GM19324 (cell line): ENCODE results near the gene ANKS1B.

ENCODE experiments used
- ATAC-seq: cut with Tn5 transposase; IDR thresholded peaks from one replicate; pipeline ENCODE4 v1.9.1; 2021; ENCODE audit warnings: mild to moderate bottlenecking, moderate library complexity; ENCODE audit not compliant: unreplicated experiment, low FRiP score

ANKS1B gene

DNA sequence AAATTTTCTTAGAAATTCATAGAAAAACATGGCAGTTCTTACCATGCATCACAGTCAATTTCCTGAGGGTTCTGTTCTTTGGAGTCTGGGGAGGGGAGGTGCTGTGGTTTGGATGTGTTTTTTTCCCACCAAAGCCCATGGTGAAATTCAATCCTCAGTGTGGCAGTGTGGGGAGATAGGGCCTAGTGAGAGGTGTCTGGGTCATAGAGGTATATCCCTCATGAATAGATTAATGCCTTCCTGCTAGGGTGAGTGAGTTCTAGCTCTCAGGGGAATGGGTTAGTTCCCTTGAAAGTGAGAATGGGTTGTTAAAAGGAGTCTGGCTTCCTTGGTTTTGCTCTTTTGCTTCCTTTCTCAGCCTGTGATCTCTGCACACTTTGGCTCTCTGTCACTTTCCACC is 1061.9 kb downstream of the ANKS1B start:
- no peak for ATAC-seq

GRCh38 chr12:98918176-98918863 is 1066.4 kb downstream of the ANKS1B start:
- no peak for ATAC-seq

DNA sequence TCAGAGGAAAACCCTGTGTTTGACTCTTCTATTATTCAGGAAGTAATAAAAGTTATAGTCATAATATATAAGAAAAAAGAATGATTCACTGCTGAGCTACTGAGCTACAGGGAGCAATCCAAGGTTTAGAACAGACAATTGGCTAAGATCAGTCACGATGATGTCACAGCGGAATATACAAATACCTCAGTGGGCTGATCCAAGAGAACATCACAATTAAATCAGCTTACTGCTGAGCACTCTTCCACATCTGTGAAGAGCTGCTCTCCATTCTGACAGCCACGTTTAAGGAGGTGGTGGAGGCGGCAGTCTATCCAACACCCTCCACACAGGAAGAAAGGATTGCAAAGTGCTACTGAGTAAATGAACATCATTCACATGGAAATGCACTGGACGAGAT is 1068.6 kb downstream of the ANKS1B start:
- ATAC-seq: no peak

DNA sequence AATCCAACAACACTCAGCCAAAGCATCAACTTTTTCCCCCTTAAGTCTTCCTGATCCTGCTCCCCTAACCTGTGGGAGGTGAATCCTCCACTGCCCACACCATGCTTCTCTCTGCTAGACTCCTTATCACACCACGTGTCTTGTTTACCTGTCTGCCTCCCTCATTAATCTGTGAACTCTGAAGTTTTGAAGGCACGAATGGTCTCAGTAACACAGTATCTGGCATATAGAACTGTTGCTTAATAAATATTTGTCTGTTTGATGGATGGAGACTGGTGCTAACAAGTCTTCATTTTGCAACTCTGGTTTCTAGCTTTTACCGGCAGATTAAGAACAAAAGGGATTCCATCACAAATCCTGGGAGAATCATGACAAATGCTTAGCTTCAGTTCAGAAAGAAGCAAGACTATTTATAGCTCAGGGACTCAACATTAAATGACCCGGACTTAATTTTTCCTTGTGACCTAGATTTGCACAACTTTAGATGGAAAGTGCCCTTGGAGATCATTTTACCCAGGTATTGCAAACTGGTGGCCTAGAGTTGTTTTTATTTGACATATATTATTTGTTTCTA is 1072.2 kb downstream of the ANKS1B start:
- no peak for ATAC-seq

GRCh38 chr12:98911396-98911795 is 1073.3 kb downstream of the ANKS1B start:
- no peak for ATAC-seq

DNA sequence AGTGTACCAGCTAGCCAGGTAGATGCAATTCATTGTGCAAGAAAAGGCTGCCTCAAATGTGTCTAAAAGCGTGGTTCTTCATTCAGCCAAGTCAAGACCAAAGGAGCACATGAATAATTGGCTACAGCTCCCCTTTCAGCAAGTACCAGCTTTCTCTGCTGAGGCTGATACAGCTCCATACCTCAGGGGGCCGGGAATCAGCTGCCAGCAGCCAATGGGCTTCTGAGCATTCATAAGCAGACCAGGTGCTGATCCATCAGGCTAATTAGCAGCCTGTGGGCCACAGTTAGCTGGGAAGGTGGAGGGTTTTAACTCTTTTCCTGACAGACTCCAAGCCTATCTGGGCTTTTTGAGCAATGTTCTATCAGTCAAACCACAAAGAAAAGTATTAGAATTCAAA is 1075.0 kb downstream of the ANKS1B start:
- ATAC-seq: no peak

DNA sequence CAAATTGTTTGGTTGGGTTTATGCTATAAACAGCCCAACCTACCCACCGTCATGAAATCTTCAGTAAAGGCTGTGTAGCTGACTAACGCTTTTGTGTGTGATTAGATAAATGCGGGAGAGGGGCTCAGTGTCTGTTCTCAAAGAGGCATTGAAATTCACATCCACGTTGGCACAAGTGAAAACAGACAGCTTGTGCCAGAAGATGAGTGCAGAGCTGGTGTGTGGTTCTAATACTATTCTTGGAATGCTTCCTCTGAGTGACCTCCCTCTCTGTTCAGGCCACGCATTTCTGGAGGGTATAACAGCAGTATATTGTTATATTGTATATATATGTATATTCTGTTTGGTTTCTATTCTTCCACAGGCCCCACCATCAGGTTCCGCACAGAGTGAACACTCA is 1075.9 kb downstream of the ANKS1B start:
- no peak for ATAC-seq

- ATAC-seq: no peak
Observed at GRCh38 chr12:98903875-98904274, 1080.9 kb downstream of the ANKS1B start.

DNA sequence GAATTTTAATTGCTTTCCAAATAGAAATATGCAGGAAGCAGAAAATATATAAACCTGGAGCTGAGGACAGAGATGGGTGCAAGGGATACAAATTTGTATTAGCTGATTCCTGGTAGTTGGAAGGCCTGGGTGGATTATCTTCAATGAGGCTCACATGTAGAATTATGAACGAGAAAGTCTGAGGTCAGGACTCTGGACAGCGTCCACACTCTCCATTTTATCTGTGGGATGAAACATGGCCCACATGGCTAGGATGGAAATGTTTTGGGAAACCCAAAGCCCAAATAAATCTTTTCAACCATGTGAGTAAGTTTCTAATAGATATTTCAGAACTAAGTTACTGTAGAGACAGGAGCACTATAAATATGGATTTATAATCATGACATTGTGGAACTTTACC is 1083.5 kb downstream of the ANKS1B start:
- ATAC-seq: no peak

- ATAC-seq: no peak
Observed at GRCh38 chr12:98896938-98897337, 1087.8 kb downstream of the ANKS1B start.

GRCh38 chr12:98895086-98895651 is 1089.6 kb downstream of the ANKS1B start:
- ATAC-seq: no peak

DNA sequence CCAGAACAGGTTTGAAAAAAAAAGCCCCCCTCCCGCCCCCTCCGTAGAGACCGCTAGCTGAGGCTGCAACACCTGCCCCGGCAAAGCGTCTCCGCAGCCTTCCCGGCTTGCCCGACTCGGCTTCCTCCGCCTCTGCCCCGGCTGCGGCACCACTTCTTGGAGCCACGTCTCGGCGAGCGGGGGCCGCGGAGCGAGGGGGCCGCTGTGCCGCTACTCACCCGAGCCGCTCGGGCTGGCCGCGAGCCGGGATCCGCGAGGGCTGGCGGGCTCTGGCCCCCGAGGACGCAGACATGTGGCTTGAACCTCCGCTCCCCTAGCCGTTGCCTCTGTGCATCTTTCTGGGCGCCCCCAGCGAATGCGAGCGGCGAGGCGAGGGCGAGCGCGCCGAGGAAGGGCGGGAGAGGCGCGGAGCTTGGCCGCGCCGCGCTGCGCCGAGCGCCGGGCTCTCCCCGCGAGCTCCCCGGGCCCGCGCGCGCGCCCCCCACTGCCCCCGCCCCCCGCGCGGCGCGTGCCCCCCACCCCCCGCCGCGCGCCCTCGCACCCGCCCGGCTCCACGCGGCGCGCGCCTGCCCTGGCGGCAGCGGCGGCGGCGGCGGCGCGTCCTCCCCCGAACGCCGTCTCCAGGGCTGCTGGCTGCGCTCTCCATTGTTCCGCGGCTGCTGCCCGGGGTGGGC is 1090.2 kb downstream of the ANKS1B start:
- no peak for ATAC-seq

DNA sequence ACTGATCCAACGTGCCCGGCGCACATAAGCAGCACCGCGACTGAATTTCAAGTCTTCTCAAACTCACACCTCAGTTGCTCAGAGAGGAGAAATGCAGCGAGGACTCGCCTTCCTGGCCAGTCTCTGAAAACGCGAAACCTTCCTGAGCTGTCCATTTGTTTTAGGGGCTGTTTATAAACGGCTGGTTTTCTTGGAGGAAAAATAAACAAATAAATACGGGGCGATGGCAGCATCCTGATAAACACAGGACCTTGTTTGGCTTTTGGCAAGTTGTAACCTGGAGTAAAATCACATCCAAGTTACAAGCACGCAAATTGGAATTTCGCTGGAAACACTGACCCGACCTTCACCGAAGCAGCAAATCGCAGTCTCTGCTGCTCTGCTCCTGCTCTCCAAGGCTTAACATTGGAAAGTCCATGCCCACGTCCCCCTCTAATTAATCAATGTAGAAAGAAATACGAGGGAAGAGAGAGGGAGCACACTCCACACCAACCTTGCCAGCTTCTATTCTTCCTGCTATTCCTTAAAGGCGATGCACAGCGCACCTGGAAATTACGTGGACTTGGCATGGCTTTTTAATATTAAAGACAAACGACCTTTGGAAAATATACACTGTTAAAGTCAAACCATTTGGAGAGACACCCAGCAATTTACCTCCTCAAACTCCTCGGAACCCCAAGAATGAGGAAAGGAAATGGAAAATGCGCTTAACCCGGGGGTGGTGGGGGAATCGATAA is 1090.9 kb downstream of the ANKS1B start:
- ATAC-seq: no peak

DNA sequence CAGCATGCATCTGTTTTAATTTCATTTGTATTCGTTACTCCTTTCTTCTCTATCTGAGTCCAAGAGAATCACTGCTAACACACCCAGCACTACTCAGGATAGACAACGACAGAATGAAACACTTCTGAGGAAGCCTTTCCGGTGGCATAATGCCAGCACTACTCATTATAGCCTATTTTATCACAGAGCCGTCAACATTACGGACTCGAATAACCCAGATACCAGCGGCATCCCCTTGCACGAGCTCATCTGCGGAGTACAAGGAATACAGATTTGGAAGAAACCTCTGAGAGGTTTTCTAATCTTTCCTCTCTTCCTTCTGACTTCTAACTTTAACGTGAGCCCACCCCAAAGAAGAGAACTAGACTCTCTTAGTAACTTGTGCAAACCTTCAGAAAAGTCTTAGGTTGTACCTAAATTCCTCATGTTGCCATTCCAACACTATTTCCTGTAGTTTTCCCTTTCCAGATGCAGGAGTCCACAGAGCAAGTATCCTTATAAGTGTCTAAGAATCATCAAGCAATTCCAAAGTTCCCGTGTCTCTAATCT is 1091.5 kb downstream of the ANKS1B start:
- ATAC-seq: no peak

DNA sequence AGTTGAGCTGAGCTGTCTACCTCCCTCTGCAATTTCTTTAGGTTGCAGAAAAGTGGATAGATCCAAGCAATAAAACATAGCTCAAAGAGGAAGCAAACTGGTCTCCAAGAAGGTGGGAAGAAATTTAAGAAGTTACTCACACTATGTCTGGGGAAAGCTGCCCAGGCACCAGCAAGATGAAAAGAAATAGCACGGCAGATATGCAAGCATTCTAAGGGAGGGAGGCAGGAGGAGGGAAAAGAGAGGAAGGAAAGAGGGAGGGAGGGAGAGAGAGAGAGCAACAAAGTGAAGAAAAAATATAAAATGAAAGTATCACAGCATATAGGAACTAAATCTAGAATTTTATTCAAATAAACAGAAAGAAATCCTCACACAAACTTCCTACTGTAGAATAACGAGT is 1099.0 kb downstream of the ANKS1B start:
- no peak for ATAC-seq

DNA sequence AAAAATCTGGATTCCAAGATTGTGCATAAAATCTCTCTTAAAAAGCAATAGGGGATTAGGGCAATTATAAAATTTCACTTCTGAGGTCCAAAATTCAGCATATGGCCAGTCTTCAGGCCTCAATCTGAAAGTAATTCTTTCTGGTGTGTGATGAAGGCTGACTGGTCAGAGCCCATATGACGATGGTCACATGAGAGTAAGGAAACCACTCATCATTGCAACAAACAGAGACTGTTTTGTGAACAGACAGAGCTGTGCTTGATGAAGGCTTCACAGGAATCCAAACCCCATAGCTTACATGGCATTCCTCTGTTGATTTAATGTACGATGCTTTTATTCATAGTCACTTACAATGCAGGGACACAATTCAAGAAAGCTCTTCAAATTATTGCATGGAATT is 1101.5 kb downstream of the ANKS1B start:
- ATAC-seq: no peak

DNA sequence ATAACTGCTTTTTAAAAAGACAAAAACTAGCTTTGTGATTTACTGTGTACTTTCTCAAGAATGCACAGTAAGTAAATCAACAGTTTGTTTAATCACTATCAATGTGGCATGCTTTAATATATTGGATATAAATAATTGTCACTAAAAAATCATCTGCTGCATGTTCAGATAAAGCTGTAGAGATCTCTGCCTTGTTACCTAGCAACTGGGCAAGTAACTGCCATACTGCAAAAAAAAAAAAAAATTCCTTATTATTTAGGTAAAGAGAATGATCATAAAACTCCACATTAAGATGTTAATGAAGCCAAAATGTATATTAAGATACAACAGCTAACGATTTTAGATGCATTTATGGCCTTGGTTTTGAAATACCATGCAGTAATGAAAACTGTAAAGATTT is 1102.2 kb downstream of the ANKS1B start:
- no peak for ATAC-seq

DNA sequence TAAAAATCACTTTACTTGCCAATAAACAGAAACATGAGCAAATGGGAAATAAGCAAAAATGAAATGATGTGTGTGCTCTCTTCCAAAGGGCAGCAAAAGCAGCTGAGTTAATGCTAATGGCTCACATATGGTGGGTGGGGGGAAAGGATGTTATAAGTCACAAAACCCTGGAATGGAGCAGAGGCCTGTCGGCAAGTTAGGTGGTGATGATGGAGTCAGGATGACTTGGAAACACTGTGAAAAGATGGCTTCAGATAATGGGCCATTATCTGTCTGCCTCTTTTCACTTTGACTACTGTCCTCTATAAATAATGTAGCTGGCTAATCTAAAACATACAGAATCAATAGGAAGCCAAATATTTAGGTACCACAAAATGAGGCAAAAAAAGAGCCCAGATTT is 1111.0 kb downstream of the ANKS1B start:
- no peak for ATAC-seq

DNA sequence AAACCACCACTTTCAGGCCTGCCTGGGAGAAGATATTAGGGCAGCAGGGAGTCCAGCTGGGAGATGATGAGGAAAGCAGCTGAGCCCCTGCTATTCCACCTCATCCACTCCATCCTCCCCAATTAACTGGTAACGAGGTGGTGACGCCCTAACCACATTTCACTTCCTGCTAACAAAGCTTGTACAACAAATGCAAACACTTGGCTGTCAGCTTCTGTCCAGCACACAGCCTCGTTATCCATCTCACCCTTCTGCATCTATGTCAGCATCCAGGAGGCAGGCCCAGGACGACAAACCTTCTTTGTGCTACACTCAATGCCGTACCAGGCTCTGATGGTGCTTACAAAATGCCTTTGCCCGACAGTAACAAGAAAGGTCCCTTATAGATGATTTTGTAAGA is 1114.2 kb downstream of the ANKS1B start:
- no peak for ATAC-seq

- ATAC-seq: no peak
Observed at GRCh38 chr12:98869886-98870503, 1114.7 kb downstream of the ANKS1B start.
